ENCODE measurements around the gene ANKMY1. TPM values are rescaled to one million over a fixed set of nuclear protein-coding genes. Genes with fewer than 3 reads are reported as not detected.

Gene ANKMY1
- total RNA-seq, 1 experiment from 2014 or later = 19.5 TPM

- Histone ChIP-seq H3K9me3 (ENCODE audit: low read length) (peaks cover 9% of the 10 kb centered on the region), H3K4me1 (ENCODE audit: insufficient read depth, low read length) (no peaks in the 10 kb centered on the region), H4K20me1 (ENCODE audit: low read length) (no peaks in the 10 kb centered on the region), H3K4me2 (ENCODE audit: low read length) (no peak overlapping the region), H3K79me2 (ENCODE audit: low read length) (no peaks in the 10 kb centered on the region), H3K9ac (ENCODE audit: low read length) (no peak overlapping the region), H3K9me2 (replicated peaks; ENCODE audit: low read length) (no peaks in the 10 kb centered on the region), H3K27ac (ENCODE audit: low read length) (no peak overlapping the region), H3K27me3 (ENCODE audit: low read length) (no peaks in the 10 kb centered on the region), H3F3A (ENCODE audit: low read length, unreplicated experiment) (no peaks in the 10 kb centered on the region), H3K36me3 (ENCODE audit: low read depth, low read length) (peaks cover 23% of the 10 kb centered on the region), H3K4me3 (ENCODE audit: low read length) (no peak overlapping the region), H2AFZ (ENCODE audit: low read length) (no peak overlapping the region)
- POLR2A ChIA-PET (ENCODE audit: unreplicated experiment) = no interaction called here
- CTCF ChIA-PET = no interaction called here
- no TSS peak for BruUV-seq (replicated peaks)
- ATAC-seq = no peak
- no peak for TF ChIP-seq CTCF (conservative IDR thresholded peaks at IDR 0.05; ENCODE audit: low read depth, low read length)
- no peak for TF ChIP-seq EZH2 (IDR thresholded peaks at IDR 0.05; ENCODE audit: low read length, unreplicated experiment)
- TF ChIP-seq EZH2phosphoT487 (IDR thresholded peaks at IDR 0.05; ENCODE audit: borderline replicate concordance, low read length) = no peak
- intact Hi-C loops (cut with micrococcal nuclease) = no loop called here
- DNase-seq = no peak
Observed at GRCh38 chr2:240532031-240532775, 25.6 kb downstream of the ANKMY1 start.

GRCh38 chr2:240531038-240531437 lies 26.8 kb downstream of the ANKMY1 start:
- no peak for ATAC-seq
- Histone ChIP-seq H3K27ac (ENCODE audit: low read length) (no peak overlapping the region), H3K9me3 (ENCODE audit: low read length) (peaks cover 9% of the 10 kb centered on the region), H3F3A (ENCODE audit: low read length, unreplicated experiment) (no peaks in the 10 kb centered on the region), H3K4me1 (ENCODE audit: insufficient read depth, low read length) (no peaks in the 10 kb centered on the region), H4K20me1 (ENCODE audit: low read length) (no peaks in the 10 kb centered on the region), H3K4me3 (ENCODE audit: low read length) (no peak overlapping the region), H2AFZ (ENCODE audit: low read length) (no peak overlapping the region), H3K4me2 (ENCODE audit: low read length) (no peak overlapping the region), H3K9me2 (replicated peaks; ENCODE audit: low read length) (no peaks in the 10 kb centered on the region), H3K36me3 (ENCODE audit: low read depth, low read length) (peaks cover 26% of the 10 kb centered on the region), H3K79me2 (ENCODE audit: low read length) (no peaks in the 10 kb centered on the region), H3K27me3 (ENCODE audit: low read length) (no peaks in the 10 kb centered on the region), H3K9ac (ENCODE audit: low read length) (no peak overlapping the region)
- intact Hi-C loops (cut with micrococcal nuclease) = no loop called here
- POLR2A ChIA-PET (ENCODE audit: unreplicated experiment) = no interaction called here
- no peak for TF ChIP-seq EZH2phosphoT487 (IDR thresholded peaks at IDR 0.05; ENCODE audit: borderline replicate concordance, low read length)
- TF ChIP-seq EZH2 (IDR thresholded peaks at IDR 0.05; ENCODE audit: low read length, unreplicated experiment) = no peak
- TF ChIP-seq CTCF (conservative IDR thresholded peaks at IDR 0.05; ENCODE audit: low read depth, low read length) = no peak
- DNase-seq = no peak
- no TSS peak for BruUV-seq (replicated peaks)
- CTCF ChIA-PET = no interaction called here

GRCh38 chr2:240530181-240530580 lies 27.6 kb downstream of the ANKMY1 start:
- no peak for TF ChIP-seq CTCF (conservative IDR thresholded peaks at IDR 0.05; ENCODE audit: low read depth, low read length)
- no peak for TF ChIP-seq EZH2 (IDR thresholded peaks at IDR 0.05; ENCODE audit: low read length, unreplicated experiment)
- TF ChIP-seq EZH2phosphoT487 (IDR thresholded peaks at IDR 0.05; ENCODE audit: borderline replicate concordance, low read length) = no peak
- Histone ChIP-seq H3K9me2 (replicated peaks; ENCODE audit: low read length) (no peaks in the 10 kb centered on the region), H3K4me2 (ENCODE audit: low read length) (no peak overlapping the region), H3K9me3 (ENCODE audit: low read length) (peaks cover 14% of the 10 kb centered on the region), H3K4me3 (ENCODE audit: low read length) (no peak overlapping the region), H3K9ac (ENCODE audit: low read length) (no peak overlapping the region), H3K27me3 (ENCODE audit: low read length) (no peaks in the 10 kb centered on the region), H3K79me2 (ENCODE audit: low read length) (no peaks in the 10 kb centered on the region), H3K4me1 (ENCODE audit: insufficient read depth, low read length) (no peaks in the 10 kb centered on the region), H4K20me1 (ENCODE audit: low read length) (no peaks in the 10 kb centered on the region), H2AFZ (ENCODE audit: low read length) (no peak overlapping the region), H3K36me3 (ENCODE audit: low read depth, low read length) (peaks cover 34% of the 10 kb centered on the region), H3K27ac (ENCODE audit: low read length) (no peak overlapping the region), H3F3A (ENCODE audit: low read length, unreplicated experiment) (no peaks in the 10 kb centered on the region)
- BruUV-seq (replicated peaks) = no TSS peak
- ATAC-seq (no peak), DNase-seq (no peak)
- POLR2A ChIA-PET (ENCODE audit: unreplicated experiment) = no interaction called here
- intact Hi-C loops (cut with micrococcal nuclease) = no loop called here
- CTCF ChIA-PET = no interaction called here

All from PC-3 (cell line).